DMS53 (cell line): Measurements from ENCODE around the gene TAS1R3.

Experiments used
- DNase-seq: peaks from one replicate; lab custom pipeline; 2025; lab: John Stamatoyannopoulos, UW

Gene TAS1R3

DNA sequence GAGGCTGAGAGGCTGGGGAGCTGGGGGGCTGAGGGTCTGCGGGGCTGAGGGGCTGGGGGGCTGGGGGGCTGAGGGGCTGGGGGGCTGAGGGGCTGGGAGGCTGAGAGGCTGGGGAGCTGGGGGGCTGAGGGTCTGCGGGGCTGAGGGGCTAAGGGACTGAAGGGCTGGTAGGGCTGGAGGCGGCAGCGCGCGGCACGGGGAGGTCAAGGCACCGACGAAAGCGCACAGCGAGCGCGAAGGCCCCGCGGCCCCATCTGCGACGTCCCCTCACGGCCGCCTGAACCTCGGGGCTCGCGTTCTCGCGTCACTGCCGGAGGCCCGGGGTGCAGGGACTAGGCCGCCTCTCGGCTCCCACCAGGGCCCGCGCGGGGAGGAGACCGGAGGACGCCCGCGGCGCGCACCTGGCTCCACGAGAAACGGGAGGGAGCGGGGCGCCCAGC is 7.0 kb upstream of the TAS1R3 start:
- DNase-seq, result peak; percentile 87

DNA sequence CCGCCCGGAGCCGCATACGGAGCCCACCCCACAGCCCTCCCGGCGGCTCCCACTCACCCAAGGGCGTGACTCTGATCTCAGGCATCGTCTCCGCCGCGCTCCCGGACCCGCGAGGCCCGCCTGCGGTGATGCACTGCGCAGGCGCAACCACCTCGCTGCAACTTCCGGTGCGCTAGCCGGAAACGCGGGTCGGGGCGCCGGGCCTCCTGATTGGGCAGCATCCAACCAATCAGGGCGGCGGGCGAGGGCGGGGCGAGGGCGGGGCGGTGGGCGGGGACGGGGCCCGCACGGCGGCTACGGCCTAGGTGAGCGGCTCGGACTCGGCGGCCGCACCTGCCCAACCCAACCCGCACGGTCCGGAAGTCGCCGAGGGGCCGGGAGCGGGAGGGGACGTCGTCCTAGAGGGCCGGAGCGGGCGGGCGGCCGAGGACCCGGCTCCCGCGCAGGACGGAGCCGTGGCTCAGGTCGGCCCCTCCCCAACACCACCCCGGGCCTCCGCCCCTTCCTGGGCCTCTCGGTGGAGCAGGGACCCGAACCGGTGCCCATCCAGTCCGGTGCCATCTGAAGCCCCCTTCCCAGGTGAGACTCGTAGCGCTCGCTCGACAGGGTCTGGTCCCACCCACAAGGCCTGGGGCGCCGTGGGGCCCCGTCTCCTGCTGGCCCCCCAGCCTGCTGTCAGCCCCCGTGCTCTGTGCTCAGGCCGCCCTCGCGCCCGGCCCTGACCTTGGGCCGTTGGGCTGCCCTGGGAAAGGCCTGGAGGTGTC is 6.4 kb upstream of the TAS1R3 start, which contains the start of the genes CPTP and INTS11:
TSS of gene CPTP (plus strand) at position 279 of the 764 bp plus-strand sequence. CDS start 2,109 bp downstream, outside the sequence.
TSS of gene INTS11 (minus strand) at position 137 of the 764 bp plus-strand sequence. CDS start at position 85, 52 bp downstream.
- peak; percentile 98 for DNase-seq

DNA sequence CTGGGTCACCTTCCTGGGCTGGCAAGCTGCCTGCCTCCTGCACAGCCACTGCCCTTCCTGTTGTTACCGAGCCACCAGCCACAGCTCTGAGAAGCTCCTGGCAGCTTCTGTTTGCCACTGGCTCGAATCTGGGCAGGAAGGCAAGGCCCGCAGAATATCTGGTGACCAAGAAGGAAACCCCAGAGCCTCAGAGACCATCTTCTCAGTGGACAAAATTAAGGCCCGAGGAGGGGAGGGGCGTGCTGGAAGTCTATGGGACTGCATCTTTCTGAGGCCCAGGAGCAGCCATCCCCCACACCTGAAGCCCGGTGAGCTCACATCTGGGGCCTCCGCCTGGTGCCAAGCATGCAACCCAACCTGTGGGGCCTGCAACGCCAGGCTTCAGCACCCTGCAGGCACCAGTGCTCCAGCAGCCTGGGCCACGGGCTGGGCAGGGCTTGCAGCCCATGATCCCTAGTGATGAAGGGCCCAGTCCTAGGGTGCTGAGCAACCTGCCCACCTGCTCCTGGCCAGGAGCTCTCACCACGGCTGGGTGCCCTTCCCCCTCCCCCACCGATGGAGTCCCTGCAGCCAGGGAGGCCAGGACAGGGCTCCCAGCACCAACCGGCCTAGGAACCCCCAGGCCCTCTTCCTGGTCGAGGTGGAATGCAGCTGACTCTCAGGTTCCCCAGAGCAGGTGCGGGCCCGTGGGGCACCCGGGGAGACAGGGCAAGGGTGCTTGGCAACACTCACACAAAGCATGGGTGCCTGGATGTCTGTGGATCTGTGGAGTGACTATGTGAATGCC is 5.6 kb upstream of the TAS1R3 start:
- peak; percentile 76 for DNase-seq

DNA sequence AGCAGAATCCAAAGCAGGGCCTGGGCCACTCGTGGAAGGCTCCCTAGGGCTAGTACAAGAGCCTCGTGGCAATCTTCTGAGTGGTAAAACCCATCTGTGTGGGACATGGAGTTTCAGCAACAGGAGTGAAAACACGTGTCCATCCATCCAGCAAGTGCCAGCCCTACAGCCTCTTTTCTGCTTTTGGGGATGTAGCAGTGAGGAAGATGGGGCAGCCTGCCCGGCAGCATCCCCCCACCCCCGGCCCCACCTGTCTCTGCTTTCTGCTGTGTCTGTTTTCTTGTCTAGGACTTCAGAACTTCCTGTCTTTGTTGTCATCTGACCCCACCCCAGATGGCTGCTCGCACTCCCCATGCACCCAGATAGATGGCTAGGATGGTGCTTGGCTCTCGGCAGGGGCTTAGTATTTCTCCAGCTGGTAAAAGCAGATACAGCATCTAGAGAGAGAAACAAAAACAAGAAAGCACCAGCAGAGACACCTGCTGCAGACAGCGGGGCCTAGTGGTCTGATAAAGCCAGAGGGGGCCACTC is 4.9 kb upstream of the TAS1R3 start:
- no peak for DNase-seq

DNA sequence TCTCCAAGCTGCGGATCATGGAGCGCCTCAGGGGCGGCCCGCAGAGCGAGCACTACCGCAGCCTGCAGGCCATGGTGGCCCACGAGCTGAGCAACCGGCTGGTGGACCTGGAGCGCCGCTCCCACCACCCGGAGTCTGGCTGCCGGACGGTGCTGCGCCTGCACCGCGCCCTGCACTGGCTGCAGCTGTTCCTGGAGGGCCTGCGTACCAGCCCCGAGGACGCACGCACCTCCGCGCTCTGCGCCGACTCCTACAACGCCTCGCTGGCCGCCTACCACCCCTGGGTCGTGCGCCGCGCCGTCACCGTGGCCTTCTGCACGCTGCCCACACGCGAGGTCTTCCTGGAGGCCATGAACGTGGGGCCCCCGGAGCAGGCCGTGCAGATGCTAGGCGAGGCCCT is 3.8 kb upstream of the TAS1R3 start:
- DNase-seq, result no peak

DNA sequence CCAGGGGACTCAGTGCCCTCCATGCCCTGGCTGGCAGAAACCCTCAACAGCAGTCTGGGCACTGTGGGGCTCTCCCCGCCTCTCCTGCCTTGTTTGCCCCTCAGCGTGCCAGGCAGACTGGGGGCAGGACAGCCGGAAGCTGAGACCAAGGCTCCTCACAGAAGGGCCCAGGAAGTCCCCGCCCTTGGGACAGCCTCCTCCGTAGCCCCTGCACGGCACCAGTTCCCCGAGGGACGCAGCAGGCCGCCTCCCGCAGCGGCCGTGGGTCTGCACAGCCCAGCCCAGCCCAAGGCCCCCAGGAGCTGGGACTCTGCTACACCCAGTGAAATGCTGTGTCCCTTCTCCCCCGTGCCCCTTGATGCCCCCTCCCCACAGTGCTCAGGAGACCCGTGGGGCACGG is 2.8 kb upstream of the TAS1R3 start:
- DNase-seq, result no peak

DNA sequence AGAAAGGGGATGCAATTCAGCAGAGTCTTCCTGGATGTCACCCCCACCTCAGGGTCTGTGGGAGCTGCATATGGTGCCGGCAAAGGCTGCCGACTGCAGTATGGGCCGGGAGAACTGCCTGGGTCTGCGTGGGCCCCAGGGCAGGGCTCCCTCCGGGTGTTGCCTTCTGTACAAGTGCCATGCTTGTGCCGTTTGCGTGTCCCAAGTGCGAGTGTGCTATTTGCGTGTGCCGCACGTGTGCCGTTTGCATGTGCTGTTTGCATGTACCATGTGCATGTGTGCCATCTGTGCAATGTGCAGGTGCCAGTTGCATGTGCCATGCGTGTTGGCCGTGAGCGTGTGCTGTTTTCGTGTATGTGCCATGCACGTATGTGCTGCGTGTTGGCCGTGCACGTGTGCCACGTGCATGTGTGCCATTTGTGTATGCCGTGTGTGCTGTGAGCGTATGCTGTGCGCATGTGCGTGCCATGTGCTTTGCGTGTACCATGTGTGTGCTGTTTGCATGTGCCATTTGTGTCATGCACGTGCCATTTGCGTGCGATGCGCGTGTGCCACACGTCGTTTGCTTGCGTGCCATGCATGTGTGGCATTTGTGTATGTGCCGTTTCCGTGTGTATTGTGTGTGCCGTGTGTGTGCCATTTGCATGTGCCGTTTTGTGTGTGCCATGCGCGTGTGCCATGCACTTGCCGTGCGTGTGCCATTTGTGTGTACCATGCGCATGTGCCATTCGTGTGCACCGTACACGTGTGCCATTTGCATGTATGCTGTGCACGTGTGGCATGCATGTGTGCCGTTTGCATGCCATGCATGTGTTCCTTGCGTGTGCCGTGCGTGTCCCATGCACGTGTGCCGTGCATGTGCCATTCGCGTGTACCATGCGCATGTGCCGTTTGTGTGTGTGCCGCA is 1.5 kb upstream of the TAS1R3 start:
- no peak for DNase-seq

DNA sequence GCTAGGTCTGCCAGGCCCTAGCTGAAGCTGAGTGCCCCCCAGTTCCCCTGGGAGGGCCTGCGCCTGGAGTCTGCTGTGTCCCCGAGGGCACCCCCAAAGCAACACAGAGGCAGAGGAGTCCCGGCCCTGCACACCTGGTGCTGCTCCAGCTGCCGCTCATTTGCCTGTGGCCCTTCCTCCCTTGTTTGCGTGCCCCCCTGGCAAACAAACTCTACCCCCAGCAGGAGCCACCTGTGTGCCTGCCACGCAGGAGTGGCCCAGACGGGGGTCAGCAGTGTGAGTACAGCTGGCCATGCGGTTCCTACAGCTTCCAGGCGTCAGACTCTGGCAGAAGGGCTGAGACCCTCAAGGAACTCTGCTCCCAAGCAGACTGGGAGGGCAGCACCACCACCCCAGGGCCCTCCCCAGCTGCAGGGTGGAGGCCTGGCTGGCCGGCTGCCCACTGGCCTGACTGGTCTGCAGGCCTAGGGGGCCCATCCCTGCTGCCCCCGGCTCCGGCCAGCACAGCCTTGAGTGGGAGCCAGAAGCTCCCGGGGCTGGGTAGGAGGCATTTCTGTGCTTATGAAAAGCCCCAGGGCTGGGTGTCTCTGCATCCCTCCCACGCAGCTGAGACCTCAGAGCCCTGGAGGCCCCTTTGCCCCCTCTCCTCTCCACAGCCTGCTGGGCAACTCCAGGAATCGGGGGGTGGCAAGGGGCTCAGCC is 563 bp upstream of the TAS1R3 start:
- DNase-seq, result peak; percentile 43

DNA sequence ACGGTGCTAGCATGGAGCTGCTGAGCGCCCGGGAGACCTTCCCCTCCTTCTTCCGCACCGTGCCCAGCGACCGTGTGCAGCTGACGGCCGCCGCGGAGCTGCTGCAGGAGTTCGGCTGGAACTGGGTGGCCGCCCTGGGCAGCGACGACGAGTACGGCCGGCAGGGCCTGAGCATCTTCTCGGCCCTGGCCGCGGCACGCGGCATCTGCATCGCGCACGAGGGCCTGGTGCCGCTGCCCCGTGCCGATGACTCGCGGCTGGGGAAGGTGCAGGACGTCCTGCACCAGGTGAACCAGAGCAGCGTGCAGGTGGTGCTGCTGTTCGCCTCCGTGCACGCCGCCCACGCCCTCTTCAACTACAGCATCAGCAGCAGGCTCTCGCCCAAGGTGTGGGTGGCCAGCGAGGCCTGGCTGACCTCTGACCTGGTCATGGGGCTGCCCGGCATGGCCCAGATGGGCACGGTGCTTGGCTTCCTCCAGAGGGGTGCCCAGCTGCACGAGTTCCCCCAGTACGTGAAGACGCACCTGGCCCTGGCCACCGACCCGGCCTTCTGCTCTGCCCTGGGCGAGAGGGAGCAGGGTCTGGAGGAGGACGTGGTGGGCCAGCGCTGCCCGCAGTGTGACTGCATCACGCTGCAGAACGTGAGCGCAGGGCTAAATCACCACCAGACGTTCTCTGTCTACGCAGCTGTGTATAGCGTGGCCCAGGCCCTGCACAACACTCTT is 1.1 kb downstream of the TAS1R3 start:
- DNase-seq, result peak; percentile 88

DNA sequence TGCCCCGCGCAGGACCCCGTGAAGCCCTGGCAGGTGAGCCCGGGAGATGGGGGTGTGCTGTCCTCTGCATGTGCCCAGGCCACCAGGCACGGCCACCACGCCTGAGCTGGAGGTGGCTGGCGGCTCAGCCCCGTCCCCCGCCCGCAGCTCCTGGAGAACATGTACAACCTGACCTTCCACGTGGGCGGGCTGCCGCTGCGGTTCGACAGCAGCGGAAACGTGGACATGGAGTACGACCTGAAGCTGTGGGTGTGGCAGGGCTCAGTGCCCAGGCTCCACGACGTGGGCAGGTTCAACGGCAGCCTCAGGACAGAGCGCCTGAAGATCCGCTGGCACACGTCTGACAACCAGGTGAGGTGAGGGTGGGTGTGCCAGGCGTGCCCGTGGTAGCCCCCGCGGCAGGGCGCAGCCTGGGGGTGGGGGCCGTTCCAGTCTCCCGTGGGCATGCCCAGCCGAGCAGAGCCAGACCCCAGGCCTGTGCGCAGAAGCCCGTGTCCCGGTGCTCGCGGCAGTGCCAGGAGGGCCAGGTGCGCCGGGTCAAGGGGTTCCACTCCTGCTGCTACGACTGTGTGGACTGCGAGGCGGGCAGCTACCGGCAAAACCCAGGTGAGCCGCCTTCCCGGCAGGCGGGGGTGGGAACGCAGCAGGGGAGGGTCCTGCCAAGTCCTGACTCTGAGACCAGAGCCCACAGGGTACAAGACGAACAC is 1.8 kb downstream of the TAS1R3 start:
- DNase-seq, result peak; percentile 79

DNA sequence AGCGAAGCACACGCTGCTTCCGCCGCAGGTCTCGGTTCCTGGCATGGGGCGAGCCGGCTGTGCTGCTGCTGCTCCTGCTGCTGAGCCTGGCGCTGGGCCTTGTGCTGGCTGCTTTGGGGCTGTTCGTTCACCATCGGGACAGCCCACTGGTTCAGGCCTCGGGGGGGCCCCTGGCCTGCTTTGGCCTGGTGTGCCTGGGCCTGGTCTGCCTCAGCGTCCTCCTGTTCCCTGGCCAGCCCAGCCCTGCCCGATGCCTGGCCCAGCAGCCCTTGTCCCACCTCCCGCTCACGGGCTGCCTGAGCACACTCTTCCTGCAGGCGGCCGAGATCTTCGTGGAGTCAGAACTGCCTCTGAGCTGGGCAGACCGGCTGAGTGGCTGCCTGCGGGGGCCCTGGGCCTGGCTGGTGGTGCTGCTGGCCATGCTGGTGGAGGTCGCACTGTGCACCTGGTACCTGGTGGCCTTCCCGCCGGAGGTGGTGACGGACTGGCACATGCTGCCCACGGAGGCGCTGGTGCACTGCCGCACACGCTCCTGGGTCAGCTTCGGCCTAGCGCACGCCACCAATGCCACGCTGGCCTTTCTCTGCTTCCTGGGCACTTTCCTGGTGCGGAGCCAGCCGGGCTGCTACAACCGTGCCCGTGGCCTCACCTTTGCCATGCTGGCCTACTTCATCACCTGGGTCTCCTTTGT is 2.6 kb downstream of the TAS1R3 start:
- peak; percentile 33 for DNase-seq

DNA sequence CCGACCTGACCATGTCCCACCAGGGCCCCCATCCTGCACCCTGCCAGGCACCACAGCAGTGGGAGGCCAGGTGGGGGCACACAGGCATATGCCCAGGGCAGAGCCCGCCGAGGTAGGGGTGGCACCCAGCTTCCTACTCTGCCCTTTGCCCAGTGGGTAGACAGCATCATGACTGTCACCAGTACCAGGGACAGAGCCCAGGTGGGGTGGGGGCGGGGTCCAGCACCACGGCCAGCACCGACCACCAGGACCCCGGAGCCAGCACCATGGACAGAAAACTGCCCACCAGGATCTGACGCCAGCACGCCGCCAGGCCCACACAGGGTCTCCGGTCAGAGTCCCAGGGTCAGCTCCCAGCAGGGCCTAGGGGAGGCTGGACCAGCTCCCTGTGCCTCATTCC is 3.8 kb downstream of the TAS1R3 start:
- no peak for DNase-seq

DNA sequence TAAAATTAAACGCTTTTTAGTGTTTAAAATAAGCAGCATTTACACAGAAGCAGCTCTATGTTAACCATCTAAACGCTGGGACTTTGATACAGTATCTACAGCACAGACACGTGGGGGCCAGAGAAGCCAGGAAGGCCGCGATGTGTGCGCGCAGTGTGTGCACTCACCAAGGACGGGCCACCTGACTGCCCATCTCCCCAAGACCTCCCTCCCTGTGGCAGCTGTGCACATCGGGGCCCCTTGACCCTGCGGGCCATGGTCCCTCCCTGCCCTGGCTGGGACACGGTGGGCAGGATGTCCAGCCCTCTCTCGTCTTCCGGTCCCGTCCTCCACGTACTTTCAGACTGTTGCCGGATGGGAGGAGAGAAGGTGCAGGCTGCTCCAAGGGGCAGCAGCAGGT is 4.2 kb downstream of the TAS1R3 start:
- DNase-seq, result no peak

DNA sequence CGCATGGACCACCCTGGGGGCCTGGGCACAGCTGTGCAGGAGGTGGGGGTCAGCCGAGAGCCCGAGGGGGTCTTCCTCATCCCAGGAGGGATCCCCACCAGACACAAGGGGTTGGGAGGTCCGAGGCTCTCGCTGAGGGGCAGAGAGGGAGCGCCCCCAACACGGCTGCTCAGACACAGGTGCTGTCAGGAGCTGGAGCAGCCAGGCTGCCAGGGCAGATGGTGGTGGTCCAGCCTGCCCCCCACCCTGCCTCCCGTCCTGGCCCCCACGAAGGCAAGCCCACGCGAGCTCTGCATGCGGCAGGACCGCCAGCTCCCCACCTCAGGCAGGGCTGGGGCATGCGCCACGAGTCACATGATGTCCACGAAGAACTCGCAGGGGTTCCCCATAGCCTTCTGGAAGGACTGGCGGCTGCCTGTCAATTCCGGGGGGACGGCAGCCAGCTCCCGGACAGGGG is 4.7 kb downstream of the TAS1R3 start:
- no peak for DNase-seq

DNA sequence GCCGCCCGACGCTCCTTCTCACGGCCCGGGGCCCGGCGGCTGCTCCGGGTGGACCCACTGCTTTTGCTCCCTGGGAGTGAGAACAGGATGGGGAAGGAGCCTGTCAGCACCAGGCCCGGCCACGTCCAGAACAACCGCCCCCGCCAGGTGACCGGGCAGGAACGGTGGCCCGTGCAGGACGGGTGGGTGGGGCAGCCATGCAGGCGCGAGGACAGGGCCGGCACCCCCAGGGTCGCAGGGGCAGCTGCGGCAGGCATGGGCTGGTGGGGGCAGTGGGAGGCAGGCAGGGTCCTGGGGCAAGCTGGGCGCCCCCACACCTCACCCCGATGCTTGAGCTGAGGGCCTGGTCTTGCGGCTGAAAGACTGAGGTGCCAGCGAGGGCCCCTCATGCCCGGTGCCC is 5.4 kb downstream of the TAS1R3 start:
- no peak for DNase-seq

DNA sequence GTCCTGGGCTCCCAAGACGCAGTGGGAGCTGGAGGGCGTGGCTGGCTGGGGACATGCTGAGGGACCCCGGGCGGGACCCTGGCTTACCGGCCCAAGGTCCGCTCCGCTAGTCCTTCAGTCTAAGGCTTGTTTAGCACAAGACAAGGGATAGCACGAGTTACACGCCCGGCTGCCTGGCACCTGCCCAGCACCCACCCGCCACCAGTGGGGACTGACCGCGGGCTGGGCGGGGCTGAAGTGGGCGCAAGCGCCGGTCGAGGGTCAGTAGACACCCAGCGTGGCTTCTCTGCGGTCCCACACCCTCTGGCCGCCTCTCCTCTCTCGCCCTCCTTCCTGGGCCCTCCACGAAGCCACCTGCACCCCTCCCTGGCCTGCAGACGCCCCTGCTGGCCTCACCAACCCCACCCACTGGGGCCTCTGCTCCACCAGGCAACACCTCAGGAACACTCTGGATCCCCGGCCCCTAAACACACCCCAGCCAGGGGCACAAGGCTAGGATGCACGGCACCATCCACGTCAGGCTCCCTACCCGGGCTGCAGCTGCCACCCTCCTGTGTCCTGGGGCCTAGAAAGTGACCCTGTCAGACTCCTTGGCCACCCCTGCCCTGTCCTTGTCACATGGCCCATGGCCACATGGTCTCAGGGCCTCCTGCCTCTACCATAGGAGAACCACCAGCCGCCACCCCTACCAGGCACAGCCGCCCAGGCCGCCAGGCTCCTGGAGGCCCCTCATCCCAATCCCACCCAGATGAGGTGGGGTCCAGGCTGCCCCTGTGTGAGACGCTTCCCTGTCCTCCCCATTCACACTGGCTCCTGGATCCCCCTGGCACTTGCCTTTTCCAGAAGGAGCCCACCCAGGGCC is 6.1 kb downstream of the TAS1R3 start:
- DNase-seq, result no peak

DNA sequence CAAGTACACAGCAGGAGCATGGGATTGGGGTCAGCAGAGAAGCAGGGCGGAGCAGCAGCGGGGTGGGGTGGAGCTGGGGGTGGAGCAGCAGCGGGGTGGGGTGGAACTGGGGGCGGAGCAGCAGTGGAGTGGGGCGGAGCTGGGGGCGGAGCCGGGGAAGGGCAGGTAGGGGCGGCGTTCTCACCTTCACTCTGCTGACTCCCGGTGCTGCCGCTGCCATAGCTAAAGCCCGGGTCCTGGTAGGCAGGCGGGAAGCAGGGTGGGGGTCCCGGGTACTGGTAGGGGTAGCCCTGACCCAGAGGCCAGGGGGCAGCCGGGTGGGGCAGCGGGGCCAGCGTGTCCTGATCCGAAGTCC is 6.7 kb downstream of the TAS1R3 start:
- peak; percentile 41 for DNase-seq

DNA sequence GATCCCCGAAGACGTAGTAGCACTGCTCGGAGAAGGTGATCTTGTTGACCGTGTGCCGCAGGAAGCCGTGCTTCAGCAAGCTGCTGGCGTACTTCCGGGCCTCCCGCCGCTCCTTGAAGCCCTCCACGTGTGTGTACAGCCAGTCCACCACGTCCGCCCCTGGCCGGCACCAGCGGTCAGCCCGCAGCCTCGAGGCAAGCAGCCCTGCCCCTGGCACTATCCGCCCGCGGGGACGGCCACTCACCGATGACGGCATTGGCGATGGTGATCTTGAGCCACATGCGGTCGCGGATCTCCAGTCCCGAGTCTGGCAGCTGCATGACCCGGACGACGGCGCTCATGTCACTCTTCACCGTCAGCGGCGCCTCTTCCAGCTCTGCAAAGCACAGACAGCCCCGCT is 7.2 kb downstream of the TAS1R3 start:
- DNase-seq, result no peak
